Prostate gland (tissue), 2 donors: ENCODE data around the gene PPM1N. TPM values are rescaled to one million over a fixed set of nuclear protein-coding genes. Genes with fewer than 3 reads are reported as not detected.
A peak's percentile ranks its signal among the peaks of the same experiment; 100 is the strongest.

Experiments
- DNase-seq: peaks from one replicate; pipeline ENCODE4 v3.0.0-alpha.2; 2019; ENCODE audit warnings: low spot score
- H3K27ac ChIP-seq, 2 donors: fragments of 200-600 bp; sonication (generic); 2 replicates each; pipeline ENCODE4 v1.5.1; 2017 to 2019
- H3K27me3 ChIP-seq: fragments of 200-600 bp; sonication (generic); replicated peaks from 2 replicates; pipeline ENCODE4 v1.5.1; 2019; ENCODE audit not compliant: insufficient read depth
- H3K36me3 ChIP-seq, 2 donors: fragments of 200-600 bp; sonication (generic); 1 replicate in 1 of 2; 2 replicates in 1 of 2; pipeline versions ENCODE4 v1.5.1 to v1.8.1; 2017 to 2019
- H3K4me1 ChIP-seq: fragments of 200-600 bp; sonication (generic); replicated peaks from 2 replicates; pipeline ENCODE4 v1.5.1; 2019
- H3K4me3 ChIP-seq, 2 donors: fragments of 200-600 bp; sonication (generic); 2 replicates each; pipeline ENCODE4 v1.5.1; 2017 to 2019
- H3K9me3 ChIP-seq: fragments of 200-600 bp; sonication (generic); 2 replicates; pipeline ENCODE4 v1.5.1; 2017
- POLR2A ChIP-seq: fragments of 450-650 bp; IDR thresholded peaks from one replicate; pipeline ENCODE4 v1.6.1; 2016; ENCODE audit warnings: antibody characterized with exemption, mild to moderate bottlenecking
- POLR2AphosphoS5 ChIP-seq: sonication (generic); formaldehyde crosslinking; IDR thresholded peaks from one replicate; pipeline ENCODE4 v1.6.1; 2017; ENCODE audit warnings: antibody characterized with exemption
- WGBS: methylation state at CpG from one replicate; pipeline ENCODE4 v1.1.5; 2018; 5-methylcytosine and 5-hydroxymethylcytosine counted together
- intact Hi-C: fragments of 100-400 bp; cut with DNase I; formaldehyde crosslinking; loops from one replicate; pipeline ENCODE4 v1.14.2; 2022
- total RNA-seq, 2 donors: library from RNA; depleted of rRNA; stranded (reverse); fragments of >200 nt; gene quantifications; one replicate each; pipeline ENCODE4 v1.1.0, GENCODE V29; 2016
- TF ChIP-seq, protein P1 (sequence below), 4 experiments: fragments of 200-600 bp in 2 of 4; fragments of 450-650 bp in 2 of 4; sonication (generic) in 2 of 4; IDR thresholded peaks; 1 replicate in 3 of 4; 2 replicates in 1 of 4; pipeline ENCODE4 v1.5.1; 2016 to 2019; ENCODE audit warnings: antibody characterized with exemption in 4 of 4, mild to moderate bottlenecking in 2 of 4, moderate library complexity in 2 of 4

The PPM1N gene
- total RNA-seq, 2 donors from 2014 or later: 0.36 to 1.8 TPM

DNA sequence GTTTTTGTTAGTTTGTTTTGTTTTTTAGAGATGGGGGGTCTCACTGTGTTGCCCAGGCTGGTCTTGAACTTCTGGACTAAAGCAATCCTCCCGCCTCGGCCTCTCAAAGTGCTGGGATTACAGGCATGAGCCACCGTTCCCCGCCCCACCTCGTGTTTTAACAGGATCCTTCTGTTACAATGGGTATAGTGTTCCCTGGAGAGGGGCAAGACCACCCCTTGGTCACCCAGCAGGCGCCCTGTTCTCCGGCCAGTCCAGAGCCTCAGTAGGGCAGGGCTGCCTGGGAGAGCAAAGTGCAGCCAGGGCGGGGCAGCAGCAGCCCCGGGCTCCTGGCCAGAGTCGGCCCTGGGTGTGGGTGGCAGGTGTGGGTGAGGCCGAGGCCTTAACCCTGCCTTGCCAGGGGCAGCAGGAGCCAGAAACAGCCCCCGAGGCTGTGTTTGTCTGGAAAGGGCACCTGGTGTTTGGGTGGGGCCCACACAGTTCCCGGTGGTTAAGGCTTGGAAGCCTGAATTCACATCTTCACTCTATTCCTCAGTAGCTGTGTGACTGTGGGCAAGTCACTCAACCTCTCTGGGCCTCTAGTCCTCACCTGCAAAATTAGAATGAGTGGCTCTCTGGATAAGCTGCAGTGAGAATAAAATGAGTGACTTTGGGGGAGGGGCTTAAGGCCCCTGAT is 16.3 kb downstream of the PPM1N start:
- intact Hi-C loops: no loop called here

DNA sequence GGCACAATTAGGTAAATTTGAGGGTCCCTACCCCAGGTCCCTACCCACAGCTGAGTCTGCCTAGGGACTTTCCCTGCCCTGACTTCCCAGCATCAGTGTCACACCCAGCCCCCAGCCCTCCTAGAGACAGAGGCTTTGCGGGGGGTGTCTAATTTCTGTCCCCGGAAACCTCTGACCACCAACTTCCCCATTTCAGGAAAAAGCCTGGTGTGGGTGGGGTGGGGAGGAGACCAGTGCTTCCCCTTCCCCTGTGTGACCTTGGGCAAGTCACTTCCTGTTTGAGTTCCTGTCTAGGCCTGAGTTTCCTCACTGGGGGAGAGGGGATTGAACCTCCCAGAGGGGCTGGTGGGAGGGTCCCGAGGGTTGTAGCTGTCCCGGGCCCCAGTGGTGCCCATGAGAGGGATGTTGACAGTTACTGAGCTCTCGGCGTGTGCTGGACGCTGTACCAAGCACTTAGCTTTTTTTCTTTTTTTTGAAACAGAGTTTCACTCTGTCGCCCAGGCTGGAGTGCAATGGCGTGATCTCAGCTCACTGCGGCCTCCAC is 16.9 kb downstream of the PPM1N start:
- Histone ChIP-seq H3K27me3 (no peaks in the 10 kb centered on the region), H3K27ac (peak overlapping the region; percentile 66), H3K36me3 (peaks cover 0 to 10% of the 10 kb centered on the region in 2 donors), H3K4me1 (peaks cover 21% of the 10 kb centered on the region), H3K9me3 (no peaks in the 10 kb centered on the region), H3K4me3 (no peak overlapping the region)
- intact Hi-C loops: no loop called here
- DNase-seq: no peak
- 85% methylated on average over 10 of the region's 10 CpGs for WGBS
- TF ChIP-seq, protein P1, sequence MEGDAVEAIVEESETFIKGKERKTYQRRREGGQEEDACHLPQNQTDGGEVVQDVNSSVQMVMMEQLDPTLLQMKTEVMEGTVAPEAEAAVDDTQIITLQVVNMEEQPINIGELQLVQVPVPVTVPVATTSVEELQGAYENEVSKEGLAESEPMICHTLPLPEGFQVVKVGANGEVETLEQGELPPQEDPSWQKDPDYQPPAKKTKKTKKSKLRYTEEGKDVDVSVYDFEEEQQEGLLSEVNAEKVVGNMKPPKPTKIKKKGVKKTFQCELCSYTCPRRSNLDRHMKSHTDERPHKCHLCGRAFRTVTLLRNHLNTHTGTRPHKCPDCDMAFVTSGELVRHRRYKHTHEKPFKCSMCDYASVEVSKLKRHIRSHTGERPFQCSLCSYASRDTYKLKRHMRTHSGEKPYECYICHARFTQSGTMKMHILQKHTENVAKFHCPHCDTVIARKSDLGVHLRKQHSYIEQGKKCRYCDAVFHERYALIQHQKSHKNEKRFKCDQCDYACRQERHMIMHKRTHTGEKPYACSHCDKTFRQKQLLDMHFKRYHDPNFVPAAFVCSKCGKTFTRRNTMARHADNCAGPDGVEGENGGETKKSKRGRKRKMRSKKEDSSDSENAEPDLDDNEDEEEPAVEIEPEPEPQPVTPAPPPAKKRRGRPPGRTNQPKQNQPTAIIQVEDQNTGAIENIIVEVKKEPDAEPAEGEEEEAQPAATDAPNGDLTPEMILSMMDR (IDR thresholded peaks at IDR 0.05): no peak
- TF ChIP-seq POLR2A (no peak), POLR2AphosphoS5 (no peak)

More for the DNA sequence above, 16.3 kb downstream of the PPM1N start:
- Histone ChIP-seq H3K9me3 (no peaks in the 10 kb centered on the region), H3K36me3 (peaks cover 0 to 10% of the 10 kb centered on the region in 2 donors), H3K27me3 (no peaks in the 10 kb centered on the region), H3K4me1 (peaks cover 25% of the 10 kb centered on the region), H3K27ac (peak overlapping the region; percentile 66), H3K4me3 (no peak overlapping the region)
- TF ChIP-seq, protein P1 (IDR thresholded peaks at IDR 0.05): no peak
- no peak for TF ChIP-seq POLR2A
- TF ChIP-seq POLR2AphosphoS5: no peak
- DNase-seq: no peak
- 56% methylated on average over 12 of the region's 13 CpGs for WGBS

DNA sequence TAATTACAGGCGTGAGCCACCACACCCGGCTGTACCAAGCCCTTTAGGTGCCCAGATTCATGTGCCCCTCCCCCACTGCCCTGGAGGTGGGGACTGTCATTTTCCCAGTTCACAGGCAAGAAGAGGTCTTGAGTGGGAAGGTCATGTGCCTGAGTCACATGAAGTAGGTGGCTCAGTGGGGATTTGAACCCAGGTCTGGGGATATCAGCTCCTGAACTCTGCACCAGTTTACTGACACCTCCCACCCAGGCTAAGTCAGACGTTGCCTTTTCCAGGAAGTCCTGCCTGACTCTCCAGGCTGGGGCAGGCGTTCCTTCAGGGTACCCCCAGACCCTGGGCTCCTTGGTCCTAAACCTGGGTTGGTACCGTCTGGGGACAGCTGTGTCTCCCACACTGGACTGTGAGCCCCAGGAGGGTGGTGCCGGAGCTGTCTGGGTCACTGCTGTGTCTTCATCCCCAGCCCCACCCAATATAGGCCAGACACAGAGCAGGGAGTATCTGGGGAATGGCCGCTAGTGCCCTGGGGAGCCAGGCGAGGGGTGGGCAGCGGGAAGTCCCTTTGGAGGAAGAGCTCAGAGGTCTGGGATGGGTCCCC is 17.7 kb downstream of the PPM1N start:
- Histone ChIP-seq H3K27ac (no peak overlapping the region), H3K4me3 (no peak overlapping the region), H3K9me3 (no peaks in the 10 kb centered on the region), H3K4me1 (peaks cover 21% of the 10 kb centered on the region), H3K27me3 (no peaks in the 10 kb centered on the region), H3K36me3 (peaks cover 0 to 10% of the 10 kb centered on the region in 2 donors)
- DNase-seq: no peak
- no peak for TF ChIP-seq POLR2AphosphoS5
- TF ChIP-seq, protein P1 (IDR thresholded peaks at IDR 0.05): no peak
- TF ChIP-seq POLR2A: no peak
- intact Hi-C loops: no loop called here
- WGBS: 74% methylated on average over 9 of the region's 9 CpGs

DNA sequence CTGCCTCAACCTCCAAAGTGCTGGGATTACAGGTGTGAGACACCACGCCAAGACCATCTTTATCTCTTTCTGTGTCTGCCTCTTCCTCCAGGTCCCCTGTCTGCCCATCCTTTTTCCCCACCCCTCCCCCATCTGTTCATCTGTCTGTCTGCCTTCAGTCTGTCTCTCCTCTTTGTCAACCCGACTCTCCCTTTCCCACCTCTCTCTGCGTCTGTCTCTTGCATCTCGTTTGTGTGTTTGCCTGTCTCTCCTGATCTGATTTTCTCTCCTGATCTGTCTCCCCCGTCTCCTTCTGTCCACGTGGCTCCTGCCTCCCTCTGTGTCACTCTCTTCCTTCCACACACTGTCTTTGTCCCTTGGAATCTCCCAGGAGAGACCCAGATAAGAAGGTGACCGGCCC is 19.0 kb downstream of the PPM1N start:
- no peak for DNase-seq
- intact Hi-C loops: no loop called here
- Histone ChIP-seq H3K9me3 (no peaks in the 10 kb centered on the region), H3K36me3 (peaks cover 0 to 18% of the 10 kb centered on the region in 2 donors), H3K27me3 (no peaks in the 10 kb centered on the region), H3K4me1 (peaks cover 13% of the 10 kb centered on the region), H3K4me3 (no peak overlapping the region), H3K27ac (no peak overlapping the region)
- no peak for TF ChIP-seq POLR2AphosphoS5
- no peak for TF ChIP-seq POLR2A
- WGBS: 50% methylated on average over 7 of the region's 7 CpGs

DNA sequence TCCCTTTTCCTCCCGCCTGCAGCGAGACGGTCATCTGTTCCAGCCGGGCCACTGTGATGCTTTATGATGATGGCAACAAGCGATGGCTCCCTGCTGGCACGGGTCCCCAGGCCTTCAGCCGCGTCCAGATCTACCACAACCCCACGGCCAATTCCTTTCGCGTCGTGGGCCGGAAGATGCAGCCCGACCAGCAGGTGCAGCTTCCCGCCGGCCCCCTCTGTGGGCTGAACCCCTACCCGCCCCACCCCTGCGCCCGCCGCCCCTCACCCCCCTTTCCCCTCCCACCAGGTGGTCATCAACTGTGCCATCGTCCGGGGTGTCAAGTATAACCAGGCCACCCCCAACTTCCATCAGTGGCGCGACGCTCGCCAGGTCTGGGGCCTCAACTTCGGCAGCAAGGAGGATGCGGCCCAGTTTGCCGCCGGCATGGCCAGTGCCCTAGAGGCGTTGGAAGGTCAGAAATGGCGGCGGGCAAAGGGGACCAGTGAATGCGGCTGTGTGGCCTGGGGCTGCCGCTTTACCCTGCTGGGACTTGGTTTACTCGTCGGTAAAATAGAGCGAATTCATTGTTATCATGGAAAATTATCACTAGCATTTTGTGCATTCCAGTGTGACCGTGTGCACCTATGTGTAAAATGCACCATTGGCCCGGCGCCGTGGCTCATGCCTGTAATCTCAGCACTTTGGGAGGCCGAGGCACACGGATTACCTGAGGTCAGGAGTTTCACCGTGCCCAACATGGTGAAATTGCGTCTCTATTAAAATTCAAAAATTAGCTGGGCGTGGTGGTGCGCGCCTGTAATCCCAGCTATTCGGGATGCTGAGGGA is 19.6 kb downstream of the PPM1N start:
- no peak for DNase-seq
- intact Hi-C loops: no loop called here
- no peak overlapping the region for H3K27ac ChIP-seq
- H3K27me3 ChIP-seq: no peaks in the 10 kb centered on the region
- H3K9me3 ChIP-seq: no peaks in the 10 kb centered on the region
- peaks cover 13% of the 10 kb centered on the region for H3K4me1 ChIP-seq
- 87% methylated on average over 50 of the region's 50 CpGs for WGBS
- no peak overlapping the region for H3K4me3 ChIP-seq
- TF ChIP-seq, protein P1 (IDR thresholded peaks at IDR 0.05): no peak
- TF ChIP-seq POLR2A: no peak
- no peak for TF ChIP-seq POLR2AphosphoS5
- H3K36me3 ChIP-seq: peaks cover 0 to 23% of the 10 kb centered on the region in 2 donors
